Activated T-cell treated with anti-CD3 and anti-CD28 coated beads for 24 hours (primary cell): ENCODE measurements around the gene HYDIN.
"Not testable (repeated sequence)": the region's sequence is repeated elsewhere in the genome, so short reads cannot be mapped to it uniquely, and the experiment has no call there.

ENCODE experiments used
- DNase-seq: peaks from one replicate; pipeline ENCODE4 v3.0.0-alpha.2; 2020; ENCODE audit warnings: low read depth

The HYDIN gene

DNA sequence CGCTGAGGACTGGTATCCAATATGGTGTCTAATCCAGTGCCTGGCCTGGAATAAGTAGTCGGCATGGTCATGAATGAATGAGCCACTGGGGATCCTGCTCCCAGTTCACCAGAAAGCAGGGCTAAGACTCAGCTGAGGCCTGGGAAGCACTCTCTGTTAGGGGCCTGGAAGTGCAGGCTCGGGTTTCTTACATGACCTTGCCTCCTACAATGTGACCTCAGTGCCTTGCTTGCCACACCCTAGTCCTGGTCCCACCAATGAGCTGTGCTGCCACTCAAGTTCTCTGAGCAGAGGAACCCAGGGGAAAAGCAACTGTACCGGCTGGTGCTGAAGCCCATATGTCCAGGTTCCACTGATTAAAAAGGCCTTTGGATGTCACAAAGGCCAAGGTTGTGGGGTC, 238.0 kb downstream of the HYDIN start:
- not testable (repeated sequence) for DNase-seq

GRCh38 chr16:70987019-70987715, 243.4 kb downstream of the HYDIN start:
- DNase-seq: not testable (repeated sequence)

GRCh38 chr16:70984675-70985074, 245.8 kb downstream of the HYDIN start:
- DNase-seq: not testable (repeated sequence)

DNA sequence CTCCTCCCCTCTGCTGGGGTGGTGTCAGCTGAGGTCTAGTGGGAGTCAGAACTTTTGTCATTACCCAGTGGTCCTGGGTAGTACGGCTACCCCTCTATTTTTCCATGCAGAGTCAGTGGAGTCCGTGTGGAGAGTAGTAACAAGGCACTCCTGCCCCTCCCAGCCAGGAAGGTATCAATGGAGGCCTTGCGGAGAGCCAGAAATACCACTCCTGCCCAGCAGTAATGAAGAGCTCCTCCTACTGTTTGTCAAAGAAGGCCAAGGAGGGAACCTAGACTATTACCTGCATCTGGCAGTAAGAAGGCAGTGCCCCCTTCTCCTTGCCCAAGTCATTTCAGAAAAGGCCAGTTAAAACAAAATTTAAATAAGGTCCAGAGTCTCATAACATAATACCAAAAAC, 262.2 kb downstream of the HYDIN start:
- not testable (repeated sequence) for DNase-seq

GRCh38 chr16:70960169-70960568, 270.4 kb downstream of the HYDIN start:
- DNase-seq: not testable (repeated sequence)

GRCh38 chr16:70954922-70955321, 275.6 kb downstream of the HYDIN start:
- not testable (repeated sequence) for DNase-seq

GRCh38 chr16:70953824-70954223, 276.7 kb downstream of the HYDIN start:
- DNase-seq: not testable (repeated sequence)

DNA sequence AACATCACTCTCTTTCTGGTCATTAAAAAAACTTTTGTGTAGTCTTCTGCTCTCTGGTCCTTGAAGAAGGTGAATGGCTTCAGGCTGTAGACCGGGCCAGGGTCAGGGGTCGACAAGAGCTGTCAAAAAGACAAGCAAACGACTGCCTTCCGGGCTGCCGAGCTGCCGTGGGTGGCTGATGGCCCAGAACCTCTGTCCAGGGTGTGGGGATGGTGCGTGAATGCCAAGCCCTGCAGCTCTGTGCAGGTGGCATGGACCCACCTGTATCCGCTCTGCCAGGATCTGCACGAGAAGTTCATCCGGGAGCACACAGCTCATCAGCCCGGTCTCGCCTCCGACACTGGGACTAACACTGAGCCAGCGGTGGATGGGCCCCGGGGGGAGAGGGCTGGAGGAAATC, 287.0 kb downstream of the HYDIN start:
- not testable (repeated sequence) for DNase-seq

GRCh38 chr16:70939690-70940359, 290.7 kb downstream of the HYDIN start:
- not testable (repeated sequence) for DNase-seq

DNA sequence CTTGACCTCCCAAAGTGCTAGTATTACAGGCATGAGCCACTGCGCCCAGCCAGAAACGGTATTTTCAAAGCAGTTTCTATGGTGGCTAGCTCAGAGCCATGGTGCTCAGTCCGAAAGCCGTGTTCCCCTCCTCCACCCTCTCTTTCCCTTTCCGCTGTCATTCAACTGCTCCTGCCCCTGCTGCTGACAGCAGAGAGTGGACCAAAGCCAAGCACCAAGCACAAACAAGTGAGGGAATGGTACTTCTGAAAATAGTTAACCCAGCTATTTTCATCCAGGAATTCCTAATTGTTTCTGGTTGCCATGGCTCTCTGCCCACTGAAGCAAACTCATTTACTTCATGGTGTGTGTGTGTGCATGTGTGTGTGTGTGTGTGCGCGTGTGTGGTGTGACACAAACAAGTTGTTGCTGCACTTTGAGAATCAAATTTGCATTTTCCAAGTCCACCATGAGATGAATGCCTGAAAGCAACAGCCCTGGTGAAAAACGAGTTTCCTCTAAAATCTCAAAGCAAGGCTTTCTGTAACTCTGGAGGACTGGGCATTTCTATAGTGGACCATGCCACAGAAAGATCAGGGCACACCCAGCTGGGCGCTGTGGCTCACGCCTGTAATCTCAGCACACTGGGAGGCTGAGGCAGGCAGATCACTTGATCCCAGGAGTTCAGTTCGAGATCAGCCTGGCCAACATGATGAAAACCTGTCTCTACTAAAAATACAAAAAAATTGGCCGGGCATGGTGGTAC, 293.6 kb downstream of the HYDIN start:
- DNase-seq: not testable (repeated sequence)

- not testable (repeated sequence) for DNase-seq
These were observed 295.2 kb downstream of the HYDIN start for GRCh38 chr16:70935325-70935724.

GRCh38 chr16:70933746-70934145, 296.8 kb downstream of the HYDIN start:
- not testable (repeated sequence) for DNase-seq

GRCh38 chr16:70930757-70931156, 299.8 kb downstream of the HYDIN start:
- not testable (repeated sequence) for DNase-seq

- not testable (repeated sequence) for DNase-seq
These were observed 308.4 kb downstream of the HYDIN start for GRCh38 chr16:70922164-70922563.

- DNase-seq: not testable (repeated sequence)
These were observed 309.9 kb downstream of the HYDIN start for GRCh38 chr16:70920661-70921060.

- not testable (repeated sequence) for DNase-seq
These were observed 342.3 kb downstream of the HYDIN start for GRCh38 chr16:70888208-70888607.

DNA sequence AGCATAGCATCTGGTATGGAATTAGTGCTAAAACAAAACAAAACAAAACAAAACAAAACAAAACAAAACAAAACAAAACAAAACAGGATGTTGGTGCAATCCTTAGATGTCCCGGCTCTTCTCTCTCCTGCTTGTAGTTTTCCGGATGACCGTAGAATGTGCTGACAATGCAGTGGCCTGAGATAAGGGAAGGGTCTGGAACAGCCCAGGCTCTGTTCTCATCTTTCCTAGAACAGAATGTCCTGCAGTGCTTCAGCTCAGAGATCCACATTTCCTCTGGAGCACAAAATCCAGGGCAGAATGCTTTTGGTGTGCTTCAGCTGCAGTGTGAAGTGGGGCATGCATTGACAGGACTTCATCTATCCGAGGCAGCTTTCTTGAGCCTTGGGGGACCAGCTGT, 345.9 kb downstream of the HYDIN start:
- not testable (repeated sequence) for DNase-seq

GRCh38 chr16:70882311-70882710, 348.2 kb downstream of the HYDIN start:
- not testable (repeated sequence) for DNase-seq

- DNase-seq: not testable (repeated sequence)
These were observed 352.6 kb downstream of the HYDIN start for GRCh38 chr16:70877895-70878294.

DNA sequence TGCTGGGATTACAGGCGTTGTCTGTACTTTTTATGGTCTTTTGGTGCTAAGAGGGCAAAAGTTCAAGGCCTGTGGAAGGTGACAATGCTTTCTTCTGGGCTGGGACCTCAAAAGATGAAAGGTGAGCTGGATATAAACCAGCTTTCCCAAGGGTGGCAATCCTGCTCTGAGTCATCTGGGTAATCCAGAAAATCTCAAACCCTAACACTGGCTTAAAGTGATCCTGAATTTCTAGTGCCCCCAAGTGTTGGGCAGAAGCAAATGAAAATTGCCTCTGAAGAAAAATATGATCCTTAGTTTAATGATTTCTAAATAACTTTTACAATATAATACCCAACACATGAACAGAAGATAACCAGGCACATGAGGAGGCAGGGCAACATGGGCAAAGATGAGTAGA, 354.1 kb downstream of the HYDIN start:
- DNase-seq: not testable (repeated sequence)

DNA sequence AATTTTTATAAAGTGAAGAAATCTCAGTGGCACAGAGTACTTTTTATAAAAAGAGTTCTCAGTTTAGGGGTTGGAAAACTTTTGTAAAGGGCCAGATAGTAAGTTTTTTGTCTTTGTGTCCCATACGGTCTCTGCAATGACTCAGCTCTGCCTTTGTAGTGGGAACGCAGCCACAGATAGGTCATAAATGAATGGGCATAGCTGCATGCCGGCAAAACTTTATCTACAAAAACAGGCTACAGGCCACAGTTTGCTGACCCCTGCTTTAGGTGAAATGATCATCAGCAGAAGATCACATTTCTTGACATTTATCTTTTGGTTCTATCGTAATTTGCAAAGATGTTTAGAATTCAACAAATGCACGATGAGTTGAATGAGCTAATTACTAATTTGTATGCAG, 365.8 kb downstream of the HYDIN start:
- DNase-seq: not testable (repeated sequence)

GRCh38 chr16:70861996-70862395, 368.5 kb downstream of the HYDIN start:
- DNase-seq: not testable (repeated sequence)

DNA sequence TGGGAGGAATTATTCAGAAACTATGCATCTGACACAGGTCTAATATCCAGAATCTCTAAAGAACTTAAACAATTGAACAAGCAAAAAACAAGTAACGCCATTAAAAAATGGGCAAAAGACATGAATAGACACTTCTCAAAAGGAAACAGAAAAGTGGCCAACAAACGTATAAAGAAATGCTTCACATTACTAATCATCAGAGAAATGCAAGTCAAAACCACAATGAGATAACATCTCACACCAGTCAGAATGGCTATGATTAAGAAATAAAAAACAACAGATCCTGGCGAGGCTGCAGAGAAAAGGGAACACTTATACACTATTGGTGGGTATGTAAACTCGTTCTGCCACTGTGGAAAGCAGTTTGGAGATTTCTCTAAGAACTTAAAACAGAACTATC, 379.2 kb downstream of the HYDIN start:
- DNase-seq: not testable (repeated sequence)
